K562 (cell line): ENCODE measurements around the gene RNF144A. TPM values are rescaled to one million over a fixed set of nuclear protein-coding genes. Genes with fewer than 3 reads are reported as not detected.
A peak's percentile ranks its signal among the peaks of the same experiment; 100 is the strongest.

Experiments used
- ATAC-seq: fragments of 200-7000 bp; cut with Tn5 transposase; 3 replicates; pipeline ENCODE4 v1.9.1; 2020; ENCODE audit warnings: moderate library complexity
- BruUV-seq: library from RNA; stranded (reverse); fragments of 400-500 nt; replicated peaks from 2 replicates; lab custom pipeline; 2021; lab: Mats Ljungman, UMichigan
- CTCF ChIA-PET: fragments of 300-600 bp; formaldehyde crosslinking; extraction: SDS; loops from one replicate; lab custom pipeline; 2021; ENCODE audit warnings: low intra/inter-chr PET ratio; lab: Yijun Ruan, JAX
- POLR2A ChIA-PET: fragments of 300-600, 350-650 bp; sonication (Branson Sonifier 250); formaldehyde crosslinking; extraction: SDS; loops from one replicate; lab custom pipeline; 2021; ENCODE audit warnings: antibody characterized with exemption, inconsistent platforms; lab: Yijun Ruan, JAX
- DNase-seq, 4 experiments: peaks; one replicate each; pipeline versions ENCODE4 v3.0.0 to v3.0.0-alpha.2; 2011 to 2018; ENCODE audit warnings: low spot score in 3 of 4, mixed read lengths in 3 of 4; ENCODE audit errors: extremely low read depth in 1 of 4
- FAIRE-seq: peaks from 2 replicates; lab custom pipeline; 2011; peaks lifted over from hg19 to GRCh38; lab: Jason Lieb, UNC
- H2AFZ ChIP-seq: 2 replicates; pipeline ENCODE4 v1.6.0; 2011; ENCODE audit warnings: low read depth, low read length, control low read depth, inconsistent platforms
- H3K27ac ChIP-seq: fragments of 200-600 bp; 3 replicates; pipeline ENCODE4 v1.8.0; 2011; ENCODE audit warnings: low read depth, mild to moderate bottlenecking, control low read depth, inconsistent platforms, low read length, moderate library complexity, mixed read lengths; ENCODE audit errors: extremely low read depth
- H3K27me3 ChIP-seq, 2 experiments: fragments of 300-600 bp in 1 of 2; 2 replicates in 1 of 2; 3 replicates in 1 of 2; pipeline versions ENCODE4 v1.6.0 to v1.8.0; 2011; ENCODE audit warnings: inconsistent platforms in 2 of 2, low read length in 2 of 2, mild to moderate bottlenecking in 1 of 2, mixed read lengths in 1 of 2, moderate library complexity in 1 of 2; ENCODE audit not compliant: control insufficient read depth in 2 of 2, insufficient read depth in 2 of 2
- H3K36me3 ChIP-seq: fragments of 300-600 bp; 3 replicates; pipeline ENCODE4 v1.8.0; 2011; ENCODE audit warnings: mild to moderate bottlenecking, low read length, inconsistent platforms; ENCODE audit not compliant: control insufficient read depth, insufficient read depth
- H3K4me1 ChIP-seq, 2 experiments: fragments of 200-600 bp in 1 of 2; replicated peaks in 1 of 2; 2 replicates in 1 of 2; 3 replicates in 1 of 2; pipeline versions ENCODE4 v1.5.1 to v1.8.0; 2011; ENCODE audit warnings: inconsistent platforms in 2 of 2, low read length in 2 of 2, mild to moderate bottlenecking in 1 of 2, mixed read lengths in 1 of 2, moderate library complexity in 1 of 2; ENCODE audit not compliant: control insufficient read depth in 2 of 2, insufficient read depth in 2 of 2
- H3K4me2 ChIP-seq: 2 replicates; pipeline ENCODE4 v1.6.1; 2011; ENCODE audit warnings: low read length, control low read depth, inconsistent platforms, mixed read lengths; ENCODE audit not compliant: insufficient read depth
- H3K4me3 ChIP-seq: fragments of 200-600 bp; sonication (generic), shearing (Covaris generic); 2 replicates; pipeline ENCODE4 v1.5.1; 2016; ENCODE audit warnings: control low read depth, inconsistent platforms
- H3K79me2 ChIP-seq: fragments of 200-600 bp; 3 replicates; pipeline ENCODE4 v1.8.0; 2011; ENCODE audit warnings: low read length, inconsistent platforms; ENCODE audit not compliant: control insufficient read depth, insufficient read depth
- H3K9ac ChIP-seq, 2 experiments: 2 replicates each; pipeline versions ENCODE4 v1.6.0 to v1.6.1; 2011; ENCODE audit warnings: low read depth in 2 of 2, low read length in 2 of 2, control low read depth in 1 of 2, inconsistent platforms in 1 of 2, mild to moderate bottlenecking in 1 of 2, mixed read lengths in 1 of 2; ENCODE audit not compliant: insufficient read depth in 1 of 2
- H3K9me1 ChIP-seq: one replicate; pipeline ENCODE4 v1.6.0; 2011; ENCODE audit warnings: inconsistent platforms, mild to moderate bottlenecking, low read length, moderate library complexity; ENCODE audit not compliant: control insufficient read depth, insufficient read depth
- H3K9me3 ChIP-seq: replicated peaks from 2 replicates; pipeline ENCODE4 v1.5.1; 2011; ENCODE audit warnings: low read depth, low read length, inconsistent platforms; ENCODE audit not compliant: control insufficient read depth, insufficient read depth
- H4K20me1 ChIP-seq: replicated peaks from 2 replicates; pipeline ENCODE4 v1.6.1; 2011; ENCODE audit warnings: low read length, inconsistent platforms, mixed read lengths; ENCODE audit not compliant: control insufficient read depth, insufficient read depth
- CBFB ChIP-seq: sonication (generic); formaldehyde crosslinking; IDR thresholded peaks from 2 replicates; pipeline ENCODE4 v1.4.0; 2020; ENCODE audit warnings: mild to moderate bottlenecking, missing genetic modification reagents
- CREM ChIP-seq: IDR thresholded peaks from 2 replicates; pipeline ENCODE4 v1.6.1; 2014; ENCODE audit warnings: antibody characterized with exemption, low read depth
- EHMT2 ChIP-seq: fragments of 450-650 bp; IDR thresholded peaks from 2 replicates; pipeline ENCODE4 v1.6.1; 2018; ENCODE audit warnings: antibody characterized with exemption
- ELF1 ChIP-seq: fragments of 200-800 bp; sonication (Bioruptor generic); IDR thresholded peaks from 2 replicates; pipeline ENCODE4 v1.6.1; 2016; ENCODE audit warnings: missing genetic modification characterization, missing compliant biosample characterization
- FOXP1 ChIP-seq: sonication (generic); formaldehyde crosslinking; IDR thresholded peaks from 2 replicates; pipeline ENCODE4 v1.8.0; 2022; ENCODE audit warnings: mild to moderate bottlenecking, missing genetic modification reagents
- GABPB2 ChIP-seq: fragments of 250-450 bp; sonication (Bioruptor Pico); conservative IDR thresholded peaks from 2 replicates; pipeline ENCODE4 v1.5.1; 2021; ENCODE audit warnings: mild to moderate bottlenecking
- LEF1 ChIP-seq: fragments of 450-650 bp; IDR thresholded peaks from 2 replicates; pipeline ENCODE4 v1.6.1; 2016; ENCODE audit warnings: mild to moderate bottlenecking
- TAF15 ChIP-seq: fragments of 200-400 bp; formaldehyde crosslinking; IDR thresholded peaks from 2 replicates; pipeline ENCODE4 v1.6.1; 2017; ENCODE audit warnings: mild to moderate bottlenecking, low read depth, low read length, moderate library complexity
- ZHX1 ChIP-seq: fragments of 150-350 bp; conservative IDR thresholded peaks from 2 replicates; pipeline ENCODE4 v1.6.1; 2014; ENCODE audit warnings: low read length
- WGBS: fragments of 100-300 bp; shearing (Covaris generic); methylation state at CpG from one replicate; pipeline ENCODE4 v1.1.6; 2016; ENCODE audit warnings: low coverage, mixed read lengths; ENCODE audit not compliant: insufficient coverage; ENCODE audit errors: missing lambda C conversion rate; 5-methylcytosine and 5-hydroxymethylcytosine counted together
- in situ Hi-C: fragments of 300-500 bp; cut with MboI; formaldehyde crosslinking; loops from 4 replicates; pipeline ENCODE4 v1.15.0; 2018; ENCODE audit warnings: inconsistent platforms, mixed read lengths
- intact Hi-C: fragments of 100-400 bp; cut with micrococcal nuclease; formaldehyde crosslinking; loops from 2 replicates; pipeline ENCODE4 v1.14.2; 2022
- polyA plus RNA-seq, 8 experiments: library from polyadenylated mRNA; depleted of rRNA in 4 of 8; stranded (reverse) in 5 of 8; unstranded in 3 of 8; fragments of >200 nt; fragmentation: Nextera tagmentation in 2 of 8; fragmentation: Illumina TruSeq in 1 of 8; extraction: Ambion mirVana in 2 of 8; extraction: Trizol in 1 of 8; gene quantifications; 2 replicates each; pipeline versions ENCODE4 v1.2.1 to v1.2.3, GENCODE V29; 2011 to 2014; ENCODE audit warnings: inconsistent platforms in 1 of 8, missing spikeins in 1 of 8
- total RNA-seq, 7 experiments: library from RNA; depleted of rRNA in 6 of 7; stranded (reverse); fragments of >200 nt in 6 of 7; fragmentation: Illumina TruSeq in 2 of 7; extraction: Trizol in 2 of 7; gene quantifications; 2 replicates each; pipeline versions ENCODE4 v1.2.1 to v1.2.3, GENCODE V29; 2011 to 2021; ENCODE audit warnings: low replicate concordance in 1 of 7
- TF ChIP-seq, protein P1 (sequence below): fragments of 250-450 bp; sonication (Bioruptor Pico); IDR thresholded peaks from 2 replicates; pipeline ENCODE4 v1.4.0; 2020; ENCODE audit warnings: borderline replicate concordance
- TF ChIP-seq, protein P2 (sequence below): fragments of 250-450 bp; sonication (Bioruptor Pico); IDR thresholded peaks from 2 replicates; pipeline ENCODE4 v1.4.0; 2020; ENCODE audit warnings: mild to moderate bottlenecking
- TF ChIP-seq, protein P3 (sequence below), 3 experiments: IDR thresholded peaks in 2 of 3; conservative IDR thresholded peaks in 1 of 3; 2 replicates each; pipeline ENCODE4 v1.5.1; 2011 to 2012; ENCODE audit warnings: low read length in 3 of 3, mild to moderate bottlenecking in 3 of 3, control low read depth in 2 of 3, improper control_type of control experiment in 1 of 3, inconsistent platforms in 1 of 3, low read depth in 1 of 3, mixed read lengths in 1 of 3, moderate library complexity in 1 of 3; ENCODE audit not compliant: insufficient read depth in 2 of 3
- TF ChIP-seq, protein P4 (sequence below): sonication (generic); formaldehyde crosslinking; IDR thresholded peaks from 2 replicates; pipeline ENCODE4 v1.8.0; 2023; ENCODE audit warnings: mild to moderate bottlenecking, missing genetic modification reagents

RNF144A gene
- total and polyA plus RNA-seq, 9 of the 15 experiments (the other 6 are each of a cell fraction or from before 2014, with no cell fraction given): 0.96 to 11.3 (median 6.2) TPM

GRCh38 chr2:6930923-6931647 is 13.9 kb downstream of the RNF144A start:
- no peak overlapping the region for H2AFZ ChIP-seq
- TF ChIP-seq, protein P1, sequence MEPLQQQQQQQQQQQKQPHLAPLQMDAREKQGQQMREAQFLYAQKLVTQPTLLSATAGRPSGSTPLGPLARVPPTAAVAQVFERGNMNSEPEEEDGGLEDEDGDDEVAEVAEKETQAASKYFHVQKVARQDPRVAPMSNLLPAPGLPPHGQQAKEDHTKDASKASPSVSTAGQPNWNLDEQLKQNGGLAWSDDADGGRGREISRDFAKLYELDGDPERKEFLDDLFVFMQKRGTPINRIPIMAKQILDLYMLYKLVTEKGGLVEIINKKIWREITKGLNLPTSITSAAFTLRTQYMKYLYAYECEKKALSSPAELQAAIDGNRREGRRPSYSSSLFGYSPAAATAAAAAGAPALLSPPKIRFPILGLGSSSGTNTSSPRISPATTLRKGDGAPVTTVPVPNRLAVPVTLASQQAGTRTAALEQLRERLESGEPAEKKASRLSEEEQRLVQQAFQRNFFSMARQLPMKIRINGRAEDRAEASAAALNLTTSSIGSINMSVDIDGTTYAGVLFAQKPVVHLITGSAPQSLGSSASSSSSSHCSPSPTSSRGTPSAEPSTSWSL (CRISPR knock-in tag): no peak
- TF ChIP-seq, protein P2, sequence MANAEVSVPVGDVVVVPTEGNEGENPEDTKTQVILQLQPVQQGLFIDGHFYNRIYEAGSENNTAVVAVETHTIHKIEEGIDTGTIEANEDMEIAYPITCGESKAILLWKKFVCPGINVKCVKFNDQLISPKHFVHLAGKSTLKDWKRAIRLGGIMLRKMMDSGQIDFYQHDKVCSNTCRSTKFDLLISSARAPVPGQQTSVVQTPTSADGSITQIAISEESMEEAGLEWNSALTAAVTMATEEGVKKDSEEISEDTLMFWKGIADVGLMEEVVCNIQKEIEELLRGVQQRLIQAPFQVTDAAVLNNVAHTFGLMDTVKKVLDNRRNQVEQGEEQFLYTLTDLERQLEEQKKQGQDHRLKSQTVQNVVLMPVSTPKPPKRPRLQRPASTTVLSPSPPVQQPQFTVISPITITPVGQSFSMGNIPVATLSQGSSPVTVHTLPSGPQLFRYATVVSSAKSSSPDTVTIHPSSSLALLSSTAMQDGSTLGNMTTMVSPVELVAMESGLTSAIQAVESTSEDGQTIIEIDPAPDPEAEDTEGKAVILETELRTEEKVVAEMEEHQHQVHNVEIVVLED: no peak
- TF ChIP-seq CREM (no peak), TAF15 (no peak), ZHX1 (no peak), ELF1 (tag) (no peak), EHMT2 (no peak), CBFB (no peak), FOXP1 (CRISPR knock-in tag) (no peak), LEF1 (no peak), GABPB2 (CRISPR knock-in tag) (no peak)
- TF ChIP-seq, protein P3, sequence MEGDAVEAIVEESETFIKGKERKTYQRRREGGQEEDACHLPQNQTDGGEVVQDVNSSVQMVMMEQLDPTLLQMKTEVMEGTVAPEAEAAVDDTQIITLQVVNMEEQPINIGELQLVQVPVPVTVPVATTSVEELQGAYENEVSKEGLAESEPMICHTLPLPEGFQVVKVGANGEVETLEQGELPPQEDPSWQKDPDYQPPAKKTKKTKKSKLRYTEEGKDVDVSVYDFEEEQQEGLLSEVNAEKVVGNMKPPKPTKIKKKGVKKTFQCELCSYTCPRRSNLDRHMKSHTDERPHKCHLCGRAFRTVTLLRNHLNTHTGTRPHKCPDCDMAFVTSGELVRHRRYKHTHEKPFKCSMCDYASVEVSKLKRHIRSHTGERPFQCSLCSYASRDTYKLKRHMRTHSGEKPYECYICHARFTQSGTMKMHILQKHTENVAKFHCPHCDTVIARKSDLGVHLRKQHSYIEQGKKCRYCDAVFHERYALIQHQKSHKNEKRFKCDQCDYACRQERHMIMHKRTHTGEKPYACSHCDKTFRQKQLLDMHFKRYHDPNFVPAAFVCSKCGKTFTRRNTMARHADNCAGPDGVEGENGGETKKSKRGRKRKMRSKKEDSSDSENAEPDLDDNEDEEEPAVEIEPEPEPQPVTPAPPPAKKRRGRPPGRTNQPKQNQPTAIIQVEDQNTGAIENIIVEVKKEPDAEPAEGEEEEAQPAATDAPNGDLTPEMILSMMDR (IDR thresholded peaks at IDR 0.05 in 2 of 3, conservative IDR thresholded peaks at IDR 0.05 in 1 of 3; ENCODE audit: insufficient read depth in 2 of 3, low read depth in 1 of 3, low read length in 3 of 3): no peak
- TF ChIP-seq, protein P4, sequence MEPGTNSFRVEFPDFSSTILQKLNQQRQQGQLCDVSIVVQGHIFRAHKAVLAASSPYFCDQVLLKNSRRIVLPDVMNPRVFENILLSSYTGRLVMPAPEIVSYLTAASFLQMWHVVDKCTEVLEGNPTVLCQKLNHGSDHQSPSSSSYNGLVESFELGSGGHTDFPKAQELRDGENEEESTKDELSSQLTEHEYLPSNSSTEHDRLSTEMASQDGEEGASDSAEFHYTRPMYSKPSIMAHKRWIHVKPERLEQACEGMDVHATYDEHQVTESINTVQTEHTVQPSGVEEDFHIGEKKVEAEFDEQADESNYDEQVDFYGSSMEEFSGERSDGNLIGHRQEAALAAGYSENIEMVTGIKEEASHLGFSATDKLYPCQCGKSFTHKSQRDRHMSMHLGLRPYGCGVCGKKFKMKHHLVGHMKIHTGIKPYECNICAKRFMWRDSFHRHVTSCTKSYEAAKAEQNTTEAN (CRISPR knock-in tag): no peak
- TF ChIP-seq, all 486 proteins: peak for 0
- ATAC-seq (peak; percentile 61), DNase-seq (no peak), FAIRE-seq (no peak)
- peaks cover 0 to 4% of the 10 kb centered on the region in 2 experiments; a peak in 2 of 5 replicates for H3K4me1 ChIP-seq
- WGBS: 25% methylated on average over 4 of the region's 4 CpGs
- H3K4me3 ChIP-seq: no peak overlapping the region
- no peaks in the 10 kb centered on the region for H3K9me1 ChIP-seq
- H3K27ac ChIP-seq: no peak overlapping the region
- no peaks in the 10 kb centered on the region for H3K27me3 ChIP-seq
- no peak overlapping the region for H3K4me2 ChIP-seq
- H3K9me3 ChIP-seq: no peaks in the 10 kb centered on the region
- no peaks in the 10 kb centered on the region for H3K79me2 ChIP-seq
- H3K36me3 ChIP-seq: no peaks in the 10 kb centered on the region
- ChIA-PET CTCF (no interaction called here), POLR2A (interaction anchor here (1.5 kb wide), 1 partner anchor 10 kb away, joined by 3 read pairs; no protein-coding TSS in a partner anchor)
- H3K9ac ChIP-seq: no peak overlapping the region
- no TSS peak for BruUV-seq
- H4K20me1 ChIP-seq: peaks cover 6% of the 10 kb centered on the region; the same call in 1 of the 2 replicates
- intact Hi-C loops (no loop called here), in situ Hi-C loops (no loop called here)
